Heart left ventricle (tissue), 13 donors: ENCODE results near the gene ST7.

Experiments used
- CTCF ChIP-seq, 12 donors: fragments of 200-600 bp; sonication (generic) in 4 of 12; IDR thresholded peaks; one replicate each; pipeline versions ENCODE4 v1.5.0 to v1.8.0; 2018 to 2022; ENCODE audit warnings: antibody characterized with exemption in 12 of 12, mild to moderate bottlenecking in 5 of 12
- POLR2A ChIP-seq, 2 donors: fragments of 450-650 bp; IDR thresholded peaks; one replicate each; pipeline ENCODE4 v1.6.1; 2017; ENCODE audit warnings: antibody characterized with exemption in 2 of 2, mild to moderate bottlenecking in 2 of 2, moderate library complexity in 2 of 2
- donor health status: ischemic (EF 13 %, LVEDD 7.1; RV severe dilation, severe dysfunction).
- donor health status: DM: no; HTN: yes; CAD: no.
- donor health status: DM: no; HTN: no; CAD: no.
- donor health status: ischemic (EF 25% LVEDD 6.9; RV normal size, moderate dysfunction).
- donor health status: ischemic (EF 25% LVEDD 5.7; RV mildly dilated, moderate dysfunction).
- donor health status: ischemic (EF 35%, LVEDD 5.7; RV mildly dilated, moderate dysfunction).
- donor health status: nonischemic (EF 11% LVEDD 7.7; RV severe dilation, severe dysfunction).
- donor health status: DM: yes; HTN: yes; CAD: no.
- donor health status: PGD.
- donor health status: ischemic (EF 29% LVEDD 5.4; RV normal size, mild dysfunction).
- donor health status: nonischemic (EF 23%, LVEDD 6.1; RV moderate dilation, normal function).

GRCh38 chr7:117237646-117238045 is 284.3 kb downstream of the ST7 start:
- no peak for TF ChIP-seq CTCF (IDR thresholded peaks at IDR 0.05)
- TF ChIP-seq POLR2A (IDR thresholded peaks at IDR 0.05): no peak
